Neural cell (in vitro differentiated cells): ENCODE data around the gene NRCAM. TPM values are rescaled to one million over a fixed set of nuclear protein-coding genes. Genes with fewer than 3 reads are reported as not detected.

ENCODE experiments used
- H2AFZ ChIP-seq: fragments of 200-600, 300-800 bp; sonication (generic), shearing (Covaris generic); 2 replicates; pipeline ENCODE4 v1.6.0; 2014; ENCODE audit warnings: low read depth, mild to moderate bottlenecking, antibody characterized with exemption, low read length, moderate library complexity
- H3F3A ChIP-seq: fragments of 200-600 bp; shearing (Covaris generic); 2 replicates; pipeline ENCODE4 v1.6.1; 2016; ENCODE audit warnings: mild to moderate bottlenecking, moderate library complexity, mixed read lengths, antibody characterized with exemption, low read length; ENCODE audit not compliant: insufficient read depth, poor library complexity, severe bottlenecking
- H3K27ac ChIP-seq: fragments of 200-600, 300-800 bp; sonication (generic), shearing (Covaris generic); 2 replicates; pipeline ENCODE4 v1.5.1; 2014; ENCODE audit warnings: mild to moderate bottlenecking, low read length, moderate library complexity
- H3K27me3 ChIP-seq: fragments of 300-800, 200-600 bp; sonication (generic), shearing (Covaris generic); 2 replicates; pipeline ENCODE4 v1.6.0; 2014; ENCODE audit warnings: mild to moderate bottlenecking, low read depth, low read length, moderate library complexity; ENCODE audit not compliant: insufficient read depth
- H3K36me3 ChIP-seq: fragments of 300-800, 200-600 bp; sonication (generic), shearing (Covaris generic); 2 replicates; pipeline ENCODE4 v1.5.1; 2014; ENCODE audit warnings: mild to moderate bottlenecking, antibody characterized with exemption, low read length, moderate library complexity; ENCODE audit not compliant: insufficient read depth
- H3K4me2 ChIP-seq: fragments of 300-800, 200-600 bp; sonication (generic), shearing (Covaris generic); 2 replicates; pipeline ENCODE4 v1.6.0; 2014; ENCODE audit warnings: mild to moderate bottlenecking, low read length
- H3K4me3 ChIP-seq: fragments of 300-800, 200-600 bp; sonication (generic), shearing (Covaris generic); 2 replicates; pipeline ENCODE4 v1.5.1; 2014; ENCODE audit warnings: mild to moderate bottlenecking, low read length, moderate library complexity
- H3K79me2 ChIP-seq: fragments of 200-600 bp; shearing (Covaris generic); replicated peaks from 2 replicates; pipeline ENCODE4 v1.6.0; 2014; ENCODE audit warnings: mild to moderate bottlenecking, low read length, moderate library complexity; ENCODE audit not compliant: insufficient read depth
- H3K9ac ChIP-seq: fragments of 300-800, 200-600 bp; sonication (generic), shearing (Covaris generic); 2 replicates; pipeline ENCODE4 v1.6.1; 2016; ENCODE audit warnings: mild to moderate bottlenecking, low read length, mixed read lengths
- H3K9me2 ChIP-seq: fragments of 200-600 bp; shearing (Covaris generic); 2 replicates; pipeline ENCODE4 v1.6.1; 2016; ENCODE audit warnings: mild to moderate bottlenecking, low read length, mixed read lengths; ENCODE audit not compliant: insufficient read depth
- H3K9me3 ChIP-seq: fragments of 200-600, 300-800 bp; sonication (generic), shearing (Covaris generic); 2 replicates; pipeline ENCODE4 v1.6.1; 2016; ENCODE audit warnings: mild to moderate bottlenecking, mixed run types, low read length, moderate library complexity, mixed read lengths
- H4K20me1 ChIP-seq: fragments of 200-600 bp; shearing (Covaris generic); 2 replicates; pipeline ENCODE4 v1.6.1; 2016; ENCODE audit warnings: mild to moderate bottlenecking, mixed run types; ENCODE audit not compliant: insufficient read depth
- EP300 ChIP-seq: fragments of 450-650 bp; conservative IDR thresholded peaks from 2 replicates; pipeline ENCODE4 v1.6.1; 2014; ENCODE audit warnings: antibody characterized with exemption, mild to moderate bottlenecking, moderate library complexity; ENCODE audit not compliant: poor library complexity, severe bottlenecking
- EZH2 ChIP-seq: fragments of 200-600, 300-800 bp; shearing (Covaris generic), sonication (generic); IDR thresholded peaks from 2 replicates; pipeline ENCODE4 v1.6.1; 2014; ENCODE audit warnings: antibody characterized with exemption, low read length, borderline replicate concordance, mild to moderate bottlenecking; ENCODE audit not compliant: insufficient read depth, poor library complexity, severe bottlenecking
- MXI1 ChIP-seq: fragments of 450-650 bp; conservative IDR thresholded peaks from 2 replicates; pipeline ENCODE4 v1.6.1; 2014; ENCODE audit warnings: antibody characterized with exemption, mild to moderate bottlenecking; ENCODE audit not compliant: poor library complexity, severe bottlenecking
- POLR2AphosphoS5 ChIP-seq: IDR thresholded peaks from 2 replicates; pipeline ENCODE4 v1.6.1; 2012
- RAD21 ChIP-seq: fragments of 450-650 bp; conservative IDR thresholded peaks from 2 replicates; pipeline ENCODE4 v1.6.1; 2014; ENCODE audit warnings: antibody characterized with exemption, mild to moderate bottlenecking, moderate library complexity
- SMC3 ChIP-seq: fragments of 450-650 bp; conservative IDR thresholded peaks from 2 replicates; pipeline ENCODE4 v1.6.1; 2014; ENCODE audit warnings: antibody characterized with exemption, mild to moderate bottlenecking, moderate library complexity; ENCODE audit not compliant: poor library complexity
- TAF1 ChIP-seq: IDR thresholded peaks from 2 replicates; pipeline ENCODE4 v1.6.1; 2012; ENCODE audit warnings: low read depth
- polyA plus RNA-seq: library from polyadenylated mRNA; depleted of rRNA; stranded (reverse); fragments of >200 nt; gene quantifications from 2 replicates; pipeline ENCODE4 v1.2.3, GENCODE V29; 2014
- TF ChIP-seq, protein P1 (sequence below): fragments of 450-650 bp; IDR thresholded peaks from 2 replicates; pipeline ENCODE4 v1.5.1; 2014; ENCODE audit warnings: antibody characterized with exemption, mild to moderate bottlenecking, moderate library complexity; ENCODE audit not compliant: poor library complexity, severe bottlenecking
- TF ChIP-seq, protein P2 (sequence below): IDR thresholded peaks from 2 replicates; pipeline ENCODE4 v1.6.1; 2012; ENCODE audit warnings: borderline replicate concordance

Gene NRCAM
- polyA plus RNA-seq, 1 donor from 2014 or later, result 90.9 TPM

DNA sequence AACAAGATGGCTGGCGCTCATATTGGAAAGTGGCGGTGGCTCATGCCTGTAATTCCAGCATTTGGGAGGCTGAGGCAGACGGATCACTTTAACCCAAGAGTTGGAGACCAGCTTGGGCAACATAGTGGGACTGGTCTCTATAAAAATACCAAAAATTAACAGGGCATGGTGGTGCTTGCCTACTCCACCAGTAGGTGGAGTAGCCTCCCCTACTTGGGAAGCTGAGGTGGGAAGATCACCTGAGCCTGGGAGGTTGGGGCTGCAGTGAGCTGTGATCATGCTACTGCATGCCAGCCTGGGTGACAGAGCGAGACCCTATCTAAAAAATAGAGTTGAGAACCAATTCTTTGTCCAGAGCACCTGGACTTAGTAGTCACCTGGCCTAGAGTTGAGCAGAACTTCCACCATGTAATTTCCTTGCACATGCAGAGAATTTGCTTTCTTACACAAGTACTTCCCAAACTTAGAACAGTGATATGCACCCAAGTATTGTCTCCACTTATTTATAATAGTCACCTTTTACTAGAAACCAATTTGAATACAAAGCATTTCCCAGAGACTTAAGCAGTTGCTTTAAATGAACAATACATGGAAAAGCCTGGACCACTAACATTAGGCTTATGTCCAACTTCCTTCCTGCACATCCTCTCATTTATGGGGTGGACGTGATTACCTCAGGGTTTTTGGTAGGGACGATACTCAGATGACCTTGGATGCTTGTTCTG lies 342.0 kb downstream of the NRCAM start:
- no peak overlapping the region for H2AFZ ChIP-seq
- TF ChIP-seq EZH2 (no peak), SMC3 (no peak), TAF1 (no peak), RAD21 (no peak), MXI1 (no peak), EP300 (no peak), POLR2AphosphoS5 (no peak)
- TF ChIP-seq, protein P1, sequence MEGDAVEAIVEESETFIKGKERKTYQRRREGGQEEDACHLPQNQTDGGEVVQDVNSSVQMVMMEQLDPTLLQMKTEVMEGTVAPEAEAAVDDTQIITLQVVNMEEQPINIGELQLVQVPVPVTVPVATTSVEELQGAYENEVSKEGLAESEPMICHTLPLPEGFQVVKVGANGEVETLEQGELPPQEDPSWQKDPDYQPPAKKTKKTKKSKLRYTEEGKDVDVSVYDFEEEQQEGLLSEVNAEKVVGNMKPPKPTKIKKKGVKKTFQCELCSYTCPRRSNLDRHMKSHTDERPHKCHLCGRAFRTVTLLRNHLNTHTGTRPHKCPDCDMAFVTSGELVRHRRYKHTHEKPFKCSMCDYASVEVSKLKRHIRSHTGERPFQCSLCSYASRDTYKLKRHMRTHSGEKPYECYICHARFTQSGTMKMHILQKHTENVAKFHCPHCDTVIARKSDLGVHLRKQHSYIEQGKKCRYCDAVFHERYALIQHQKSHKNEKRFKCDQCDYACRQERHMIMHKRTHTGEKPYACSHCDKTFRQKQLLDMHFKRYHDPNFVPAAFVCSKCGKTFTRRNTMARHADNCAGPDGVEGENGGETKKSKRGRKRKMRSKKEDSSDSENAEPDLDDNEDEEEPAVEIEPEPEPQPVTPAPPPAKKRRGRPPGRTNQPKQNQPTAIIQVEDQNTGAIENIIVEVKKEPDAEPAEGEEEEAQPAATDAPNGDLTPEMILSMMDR, result no peak
- TF ChIP-seq, protein P2, sequence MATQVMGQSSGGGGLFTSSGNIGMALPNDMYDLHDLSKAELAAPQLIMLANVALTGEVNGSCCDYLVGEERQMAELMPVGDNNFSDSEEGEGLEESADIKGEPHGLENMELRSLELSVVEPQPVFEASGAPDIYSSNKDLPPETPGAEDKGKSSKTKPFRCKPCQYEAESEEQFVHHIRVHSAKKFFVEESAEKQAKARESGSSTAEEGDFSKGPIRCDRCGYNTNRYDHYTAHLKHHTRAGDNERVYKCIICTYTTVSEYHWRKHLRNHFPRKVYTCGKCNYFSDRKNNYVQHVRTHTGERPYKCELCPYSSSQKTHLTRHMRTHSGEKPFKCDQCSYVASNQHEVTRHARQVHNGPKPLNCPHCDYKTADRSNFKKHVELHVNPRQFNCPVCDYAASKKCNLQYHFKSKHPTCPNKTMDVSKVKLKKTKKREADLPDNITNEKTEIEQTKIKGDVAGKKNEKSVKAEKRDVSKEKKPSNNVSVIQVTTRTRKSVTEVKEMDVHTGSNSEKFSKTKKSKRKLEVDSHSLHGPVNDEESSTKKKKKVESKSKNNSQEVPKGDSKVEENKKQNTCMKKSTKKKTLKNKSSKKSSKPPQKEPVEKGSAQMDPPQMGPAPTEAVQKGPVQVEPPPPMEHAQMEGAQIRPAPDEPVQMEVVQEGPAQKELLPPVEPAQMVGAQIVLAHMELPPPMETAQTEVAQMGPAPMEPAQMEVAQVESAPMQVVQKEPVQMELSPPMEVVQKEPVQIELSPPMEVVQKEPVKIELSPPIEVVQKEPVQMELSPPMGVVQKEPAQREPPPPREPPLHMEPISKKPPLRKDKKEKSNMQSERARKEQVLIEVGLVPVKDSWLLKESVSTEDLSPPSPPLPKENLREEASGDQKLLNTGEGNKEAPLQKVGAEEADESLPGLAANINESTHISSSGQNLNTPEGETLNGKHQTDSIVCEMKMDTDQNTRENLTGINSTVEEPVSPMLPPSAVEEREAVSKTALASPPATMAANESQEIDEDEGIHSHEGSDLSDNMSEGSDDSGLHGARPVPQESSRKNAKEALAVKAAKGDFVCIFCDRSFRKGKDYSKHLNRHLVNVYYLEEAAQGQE, result no peak

DNA sequence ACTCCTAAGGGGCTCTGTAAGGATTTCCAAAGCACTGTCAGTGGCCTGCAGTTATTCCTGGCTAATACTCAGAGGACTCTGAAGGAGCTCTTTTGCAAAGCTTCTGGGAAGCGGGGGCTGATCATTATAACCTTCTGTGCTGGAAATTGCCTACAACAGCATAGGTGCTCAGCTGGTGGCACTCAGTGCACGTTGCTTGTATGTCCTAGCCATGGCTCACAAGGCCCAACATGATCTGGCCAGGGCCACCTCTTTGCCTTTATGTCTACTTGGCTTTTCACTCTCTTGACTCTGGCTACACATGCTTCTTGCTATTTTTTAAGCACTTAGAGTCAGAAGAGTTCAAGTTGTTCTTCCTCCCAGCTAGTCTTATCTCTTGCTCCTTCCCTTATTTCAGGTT lies 343.6 kb downstream of the NRCAM start:
- H3K9ac ChIP-seq, result no peak overlapping the region
- no peaks in the 10 kb centered on the region for H4K20me1 ChIP-seq
- H3K9me3 ChIP-seq, result no peaks in the 10 kb centered on the region
- H2AFZ ChIP-seq, result no peak overlapping the region
- no peak overlapping the region for H3K4me3 ChIP-seq
- H3K27me3 ChIP-seq, result no peaks in the 10 kb centered on the region
- no peak overlapping the region for H3K27ac ChIP-seq
- H3K36me3 ChIP-seq, result no peaks in the 10 kb centered on the region
- H3F3A ChIP-seq, result no peaks in the 10 kb centered on the region
- no peaks in the 10 kb centered on the region for H3K79me2 ChIP-seq
- TF ChIP-seq MXI1, result no peak
- no peak for TF ChIP-seq SMC3
- no peak for TF ChIP-seq EZH2
- H3K9me2 ChIP-seq, result no peaks in the 10 kb centered on the region
- no peak overlapping the region for H3K4me2 ChIP-seq

More for the DNA sequence above, 342.0 kb downstream of the NRCAM start:
- H3K27me3 ChIP-seq, result no peaks in the 10 kb centered on the region
- H3K27ac ChIP-seq, result no peak overlapping the region
- H3K9me2 ChIP-seq, result no peaks in the 10 kb centered on the region
- no peak overlapping the region for H3K9ac ChIP-seq
- H3F3A ChIP-seq, result no peaks in the 10 kb centered on the region
- no peaks in the 10 kb centered on the region for H4K20me1 ChIP-seq
- no peaks in the 10 kb centered on the region for H3K36me3 ChIP-seq
- H3K9me3 ChIP-seq, result no peaks in the 10 kb centered on the region
- H3K4me3 ChIP-seq, result no peak overlapping the region
- H3K79me2 ChIP-seq, result no peaks in the 10 kb centered on the region
- no peak overlapping the region for H3K4me2 ChIP-seq
